Astrocyte of the cerebellum (primary cell): Measurements from ENCODE around the gene KRT35.

Source experiments
- DNase-seq: peaks from one replicate; pipeline ENCODE4 v3.0.0-alpha.2; 2011; ENCODE audit warnings: low read depth
- H3K4me3 ChIP-seq: 2 replicates; pipeline ENCODE4 v1.5.1; 2011; ENCODE audit warnings: mild to moderate bottlenecking, low read depth, low read length, moderate library complexity
- CTCF ChIP-seq: IDR thresholded peaks from 2 replicates; pipeline ENCODE4 v1.5.1; 2012; ENCODE audit warnings: low read length, low read depth, moderate library complexity, mild to moderate bottlenecking; ENCODE audit errors: missing control alignments
- in situ Hi-C: cut with HindIII; loops from 2 replicates; pipeline ENCODE4 v1.10.0; 2017; ENCODE audit warnings: low sequenced_read_pairs

KRT35 gene

GRCh38 chr17:41429667-41430066 lies 51.3 kb downstream of the KRT35 start:
- no peak for TF ChIP-seq CTCF
- H3K4me3 ChIP-seq = no peak overlapping the region
- in situ Hi-C loops = no loop called here
- DNase-seq = no peak

GRCh38 chr17:41428591-41429291 lies 52.2 kb downstream of the KRT35 start:
- no peak for TF ChIP-seq CTCF
- in situ Hi-C loops = no loop called here
- H3K4me3 ChIP-seq = no peak overlapping the region
- no peak for DNase-seq
